ENCODE results near the gene DQX1.

- TF ChIP-seq POLR2A (IDR thresholded peaks at IDR 0.05): no peak
- TF ChIP-seq, protein P1, sequence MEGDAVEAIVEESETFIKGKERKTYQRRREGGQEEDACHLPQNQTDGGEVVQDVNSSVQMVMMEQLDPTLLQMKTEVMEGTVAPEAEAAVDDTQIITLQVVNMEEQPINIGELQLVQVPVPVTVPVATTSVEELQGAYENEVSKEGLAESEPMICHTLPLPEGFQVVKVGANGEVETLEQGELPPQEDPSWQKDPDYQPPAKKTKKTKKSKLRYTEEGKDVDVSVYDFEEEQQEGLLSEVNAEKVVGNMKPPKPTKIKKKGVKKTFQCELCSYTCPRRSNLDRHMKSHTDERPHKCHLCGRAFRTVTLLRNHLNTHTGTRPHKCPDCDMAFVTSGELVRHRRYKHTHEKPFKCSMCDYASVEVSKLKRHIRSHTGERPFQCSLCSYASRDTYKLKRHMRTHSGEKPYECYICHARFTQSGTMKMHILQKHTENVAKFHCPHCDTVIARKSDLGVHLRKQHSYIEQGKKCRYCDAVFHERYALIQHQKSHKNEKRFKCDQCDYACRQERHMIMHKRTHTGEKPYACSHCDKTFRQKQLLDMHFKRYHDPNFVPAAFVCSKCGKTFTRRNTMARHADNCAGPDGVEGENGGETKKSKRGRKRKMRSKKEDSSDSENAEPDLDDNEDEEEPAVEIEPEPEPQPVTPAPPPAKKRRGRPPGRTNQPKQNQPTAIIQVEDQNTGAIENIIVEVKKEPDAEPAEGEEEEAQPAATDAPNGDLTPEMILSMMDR (IDR thresholded peaks at IDR 0.05): peak in 8 of 12 donors; percentile 12 to 40 (median 18)
Measured at GRCh38 chr2:74532222-74532621, 6.2 kb upstream of the DQX1 start.

Measured in heart left ventricle (tissue), 13 donors.